SK-N-SH (cell line): Measurements from ENCODE around the gene BCL11A. TPM values are rescaled to one million over a fixed set of nuclear protein-coding genes. Genes with fewer than 3 reads are reported as not detected.

Source experiments
- CTCF ChIA-PET: fragments of 300-600, 350-600 bp; formaldehyde crosslinking; extraction: SDS; loops from one replicate; lab custom pipeline; 2021; lab: Yijun Ruan, JAX
- POLR2A ChIA-PET: fragments of 350-600 bp; sonication (Branson Sonifier 250); formaldehyde crosslinking; extraction: SDS; loops from one replicate; lab custom pipeline; 2020; ENCODE audit warnings: antibody characterized with exemption, inconsistent platforms; lab: Yijun Ruan, JAX
- DNase-seq: peaks from one replicate; pipeline ENCODE4 v3.0.0; 2012
- H2AFZ ChIP-seq: fragments of 200-600 bp; sonication (generic); 2 replicates; pipeline ENCODE4 v1.8.1; 2016; ENCODE audit warnings: antibody characterized with exemption, mild to moderate bottlenecking, low read depth
- H3F3A ChIP-seq: fragments of 200-600 bp; sonication (generic); replicated peaks from 2 replicates; pipeline ENCODE3; 2016; ENCODE audit warnings: antibody characterized with exemption, mild to moderate bottlenecking; ENCODE audit not compliant: insufficient read depth
- H3K27ac ChIP-seq, 2 experiments: fragments of 200-500 bp in 1 of 2; fragments of 200-600 bp in 1 of 2; sonication (Bioruptor generic) in 1 of 2; sonication (generic), shearing (Covaris generic) in 1 of 2; 2 replicates each; pipeline versions ENCODE4 v1.5.1 to v1.6.1; 2014 to 2016; ENCODE audit warnings: low read depth in 2 of 2, inconsistent platforms in 1 of 2, low read length in 1 of 2, mild to moderate bottlenecking in 1 of 2, mixed read lengths in 1 of 2
- H3K27me3 ChIP-seq: fragments of 200-600 bp; sonication (generic), shearing (Covaris generic); 2 replicates; pipeline ENCODE4 v1.6.1; 2016; ENCODE audit warnings: mixed run types; ENCODE audit not compliant: insufficient read depth
- H3K36me3 ChIP-seq, 2 experiments: fragments of 200-500 bp in 1 of 2; fragments of 200-600 bp in 1 of 2; sonication (Bioruptor generic) in 1 of 2; sonication (generic) in 1 of 2; replicated peaks in 1 of 2; 2 replicates each; pipeline versions ENCODE3 to v1.5.1; 2014 to 2016; ENCODE audit warnings: low read length in 1 of 2, mild to moderate bottlenecking in 1 of 2; ENCODE audit not compliant: insufficient read depth in 2 of 2, control insufficient read depth in 1 of 2
- H3K4me1 ChIP-seq, 2 experiments: fragments of 200-500 bp in 1 of 2; fragments of 200-600 bp in 1 of 2; sonication (Bioruptor generic) in 1 of 2; sonication (generic), shearing (Covaris generic) in 1 of 2; 2 replicates each; pipeline versions ENCODE4 v1.5.1 to v1.6.1; 2014 to 2016; ENCODE audit warnings: low read depth in 1 of 2, low read length in 1 of 2, mixed run types in 1 of 2; ENCODE audit not compliant: insufficient read depth in 2 of 2, control insufficient read depth in 1 of 2
- H3K4me2 ChIP-seq: fragments of 200-600 bp; sonication (generic), shearing (Covaris generic); 2 replicates; pipeline ENCODE4 v1.6.1; 2017; ENCODE audit warnings: mixed run types
- H3K4me3 ChIP-seq, 2 experiments: fragments of 200-500 bp in 1 of 2; fragments of 200-600 bp in 1 of 2; sonication (Bioruptor generic) in 1 of 2; sonication (generic), shearing (Covaris generic) in 1 of 2; 2 replicates each; pipeline versions ENCODE4 v1.5.1 to v1.8.1; 2014 to 2016; ENCODE audit warnings: low read depth in 2 of 2, inconsistent platforms in 1 of 2, low read length in 1 of 2, mild to moderate bottlenecking in 1 of 2, mixed read lengths in 1 of 2, moderate library complexity in 1 of 2
- H3K79me2 ChIP-seq: fragments of 200-600 bp; sonication (generic); 2 replicates; pipeline ENCODE4 v1.8.1; 2017; ENCODE audit warnings: mild to moderate bottlenecking; ENCODE audit not compliant: insufficient read depth
- H3K9ac ChIP-seq: fragments of 200-600 bp; sonication (generic); 2 replicates; pipeline ENCODE4 v1.6.1; 2017; ENCODE audit warnings: mixed run types
- H3K9me2 ChIP-seq: fragments of 200-600 bp; sonication (generic); 2 replicates; pipeline ENCODE4 v1.6.1; 2017; ENCODE audit warnings: mixed run types
- H3K9me3 ChIP-seq: fragments of 200-600 bp; sonication (generic); 2 replicates; pipeline ENCODE4 v1.6.1; 2017; ENCODE audit warnings: mixed run types, mild to moderate bottlenecking, moderate library complexity
- H4K20me1 ChIP-seq: fragments of 200-600 bp; sonication (generic); 2 replicates; pipeline ENCODE4 v1.6.1; 2017; ENCODE audit warnings: mild to moderate bottlenecking, mixed run types; ENCODE audit not compliant: insufficient read depth
- CTCF ChIP-seq: fragments of 200-600 bp; sonication (generic); IDR thresholded peaks from 2 replicates; pipeline ENCODE4 v1.6.1; 2017; ENCODE audit warnings: antibody characterized with exemption, mild to moderate bottlenecking, moderate library complexity
- EZH2phosphoT487 ChIP-seq: fragments of 200-600 bp; sonication (generic); IDR thresholded peaks from 2 replicates; pipeline ENCODE4 v1.6.1; 2017; ENCODE audit warnings: low read depth, mixed run types, mild to moderate bottlenecking, antibody characterized with exemption, moderate library complexity, borderline replicate concordance
- FOSL2 ChIP-seq: IDR thresholded peaks from 2 replicates; pipeline ENCODE4 v1.4.0; 2012; ENCODE audit warnings: low read depth, mild to moderate bottlenecking, moderate library complexity, borderline replicate concordance
- FOXJ3 ChIP-seq: sonication (generic); formaldehyde crosslinking; IDR thresholded peaks from 2 replicates; pipeline ENCODE4 v1.5.1; 2020; ENCODE audit warnings: mild to moderate bottlenecking, missing genetic modification reagents
- GABPA ChIP-seq: IDR thresholded peaks from 2 replicates; pipeline ENCODE4 v1.4.0; 2012; ENCODE audit warnings: low read depth, mild to moderate bottlenecking
- GATA2 ChIP-seq: sonication (generic); formaldehyde crosslinking; IDR thresholded peaks from 2 replicates; pipeline ENCODE4 v1.5.0; 2020; ENCODE audit warnings: mild to moderate bottlenecking, missing genetic modification reagents
- JUND ChIP-seq: IDR thresholded peaks from 2 replicates; pipeline ENCODE4 v1.4.0; 2012
- MXI1 ChIP-seq: IDR thresholded peaks from 2 replicates; pipeline ENCODE4 v1.6.1; 2012; ENCODE audit warnings: mild to moderate bottlenecking, low read depth, low read length, improper control_type of control experiment
- NFIC ChIP-seq: IDR thresholded peaks from 2 replicates; pipeline ENCODE4 v1.4.0; 2012; ENCODE audit warnings: borderline replicate concordance
- PBX3 ChIP-seq: IDR thresholded peaks from 2 replicates; pipeline ENCODE4; 2012
- REST ChIP-seq: IDR thresholded peaks from 2 replicates; pipeline ENCODE4 v1.6.1; 2012; ENCODE audit warnings: mild to moderate bottlenecking, low read depth, low read length, moderate library complexity
- RFX5 ChIP-seq: IDR thresholded peaks from 2 replicates; pipeline ENCODE4 v1.6.1; 2012; ENCODE audit warnings: mild to moderate bottlenecking, improper control_type of control experiment, low read length
- SIN3A ChIP-seq: IDR thresholded peaks from 2 replicates; pipeline ENCODE4 v1.6.1; 2012; ENCODE audit warnings: low read depth, mild to moderate bottlenecking, low read length, moderate library complexity, borderline replicate concordance
- SMC3 ChIP-seq: IDR thresholded peaks from 2 replicates; pipeline ENCODE4 v1.6.1; 2012; ENCODE audit warnings: low read depth, low read length, improper control_type of control experiment
- TAF1 ChIP-seq: IDR thresholded peaks from 2 replicates; pipeline ENCODE4 v1.6.1; 2012; ENCODE audit warnings: low read depth, mild to moderate bottlenecking, low read length, moderate library complexity, borderline replicate concordance
- TCF12 ChIP-seq: IDR thresholded peaks from 2 replicates; pipeline ENCODE4 v1.4.0; 2012
- TEAD4 ChIP-seq: IDR thresholded peaks from 2 replicates; pipeline ENCODE4 v1.4.0; 2012; ENCODE audit warnings: mild to moderate bottlenecking, borderline replicate concordance; ENCODE audit not compliant: insufficient read depth
- YY1 ChIP-seq: IDR thresholded peaks from 2 replicates; pipeline ENCODE4 v1.4.0; 2012; ENCODE audit warnings: low read depth, mild to moderate bottlenecking
- WGBS: methylation state at CpG from one replicate; pipeline ENCODE4 v1.1.6; 2017; ENCODE audit warnings: low lambda C conversion rate; 5-methylcytosine and 5-hydroxymethylcytosine counted together
- polyA plus RNA-seq, 3 experiments: library from polyadenylated mRNA; depleted of rRNA; stranded (reverse); fragments of >200 nt; gene quantifications; 2 replicates each; pipeline ENCODE4 v1.2.3, GENCODE V29; 2012
- TF ChIP-seq, protein P1 (sequence below): IDR thresholded peaks from 2 replicates; pipeline ENCODE4 v1.4.0; 2012; ENCODE audit warnings: low read depth, borderline replicate concordance
- TF ChIP-seq, protein P2 (sequence below): IDR thresholded peaks from 2 replicates; pipeline ENCODE4 v1.4.0; 2012; ENCODE audit warnings: low read depth
- TF ChIP-seq, protein P3 (sequence below): fragments of 150-350 bp; IDR thresholded peaks from 2 replicates; pipeline ENCODE4 v1.6.1; 2016; ENCODE audit warnings: mild to moderate bottlenecking, low read depth, low read length

The BCL11A gene
- polyA plus RNA-seq, 1 of the 3 experiments (the other 2 are of a cell fraction), result 1.9 TPM

GRCh38 chr2:60522462-60522861, 31.0 kb downstream of the BCL11A start:
- Histone ChIP-seq H2AFZ (no peak overlapping the region), H4K20me1 (no peaks in the 10 kb centered on the region), H3K79me2 (peaks cover 16% of the 10 kb centered on the region), H3K4me2 (no peak overlapping the region), H3K36me3 (no peaks in the 10 kb centered on the region), H3K9ac (no peak overlapping the region), H3K4me3 (no peak overlapping the region), H3K27me3 (no peaks in the 10 kb centered on the region), H3K9me3 (no peaks in the 10 kb centered on the region), H3K4me1 (peaks cover 0 to 5% of the 10 kb centered on the region in 2 experiments; a peak in 1 of 4 replicates), H3F3A (peaks cover 10% of the 10 kb centered on the region), H3K27ac (no peak overlapping the region), H3K9me2 (no peaks in the 10 kb centered on the region)
- ChIA-PET POLR2A (no interaction called here), CTCF (interaction anchor here (1.2 kb wide), 1 partner anchor 59 kb away, joined by 3 read pairs; no protein-coding TSS in a partner anchor)
- WGBS, result 72% methylated on average over 3 of the region's 3 CpGs
- TF ChIP-seq GATA2 (CRISPR knock-in tag) (no peak), CTCF (no peak), RFX5 (no peak), NFIC (no peak), YY1 (no peak), GABPA (no peak), SMC3 (no peak), SIN3A (no peak), MXI1 (no peak), EZH2phosphoT487 (no peak), TEAD4 (no peak)
- TF ChIP-seq, protein P1, sequence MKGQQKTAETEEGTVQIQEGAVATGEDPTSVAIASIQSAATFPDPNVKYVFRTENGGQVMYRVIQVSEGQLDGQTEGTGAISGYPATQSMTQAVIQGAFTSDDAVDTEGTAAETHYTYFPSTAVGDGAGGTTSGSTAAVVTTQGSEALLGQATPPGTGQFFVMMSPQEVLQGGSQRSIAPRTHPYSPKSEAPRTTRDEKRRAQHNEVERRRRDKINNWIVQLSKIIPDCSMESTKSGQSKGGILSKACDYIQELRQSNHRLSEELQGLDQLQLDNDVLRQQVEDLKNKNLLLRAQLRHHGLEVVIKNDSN, result no peak
- TF ChIP-seq, protein P2, sequence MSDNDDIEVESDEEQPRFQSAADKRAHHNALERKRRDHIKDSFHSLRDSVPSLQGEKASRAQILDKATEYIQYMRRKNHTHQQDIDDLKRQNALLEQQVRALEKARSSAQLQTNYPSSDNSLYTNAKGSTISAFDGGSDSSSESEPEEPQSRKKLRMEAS, result no peak
- DNase-seq, result no peak

- Histone ChIP-seq H2AFZ (no peak overlapping the region), H3F3A (peaks cover 18% of the 10 kb centered on the region), H3K4me2 (no peak overlapping the region), H3K9ac (no peak overlapping the region), H3K9me2 (no peaks in the 10 kb centered on the region), H4K20me1 (no peaks in the 10 kb centered on the region), H3K36me3 (no peaks in the 10 kb centered on the region), H3K9me3 (no peaks in the 10 kb centered on the region), H3K27ac (no peak overlapping the region), H3K4me3 (no peak overlapping the region), H3K27me3 (no peaks in the 10 kb centered on the region), H3K4me1 (peaks cover 0 to 9% of the 10 kb centered on the region in 2 experiments; a peak in 2 of 4 replicates), H3K79me2 (peaks cover 16% of the 10 kb centered on the region)
- 88% methylated on average over 5 of the region's 5 CpGs for WGBS
- no peak for DNase-seq
- POLR2A ChIA-PET, result no interaction called here
- CTCF ChIA-PET, result interaction anchor here (1.2 to 1.4 kb wide), 2 partner anchors 39 to 60 kb away, joined by 3 read pairs; no protein-coding TSS in a partner anchor
- TF ChIP-seq TAF1 (no peak), FOSL2 (no peak), PBX3 (no peak), REST (no peak), GATA2 (CRISPR knock-in tag) (no peak), JUND (no peak), SIN3A (no peak), TCF12 (no peak), FOXJ3 (CRISPR knock-in tag) (no peak)
- TF ChIP-seq, protein P3, sequence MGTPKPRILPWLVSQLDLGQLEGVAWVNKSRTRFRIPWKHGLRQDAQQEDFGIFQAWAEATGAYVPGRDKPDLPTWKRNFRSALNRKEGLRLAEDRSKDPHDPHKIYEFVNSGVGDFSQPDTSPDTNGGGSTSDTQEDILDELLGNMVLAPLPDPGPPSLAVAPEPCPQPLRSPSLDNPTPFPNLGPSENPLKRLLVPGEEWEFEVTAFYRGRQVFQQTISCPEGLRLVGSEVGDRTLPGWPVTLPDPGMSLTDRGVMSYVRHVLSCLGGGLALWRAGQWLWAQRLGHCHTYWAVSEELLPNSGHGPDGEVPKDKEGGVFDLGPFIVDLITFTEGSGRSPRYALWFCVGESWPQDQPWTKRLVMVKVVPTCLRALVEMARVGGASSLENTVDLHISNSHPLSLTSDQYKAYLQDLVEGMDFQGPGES, result no peak
Measured at GRCh38 chr2:60521626-60522025, 31.8 kb downstream of the BCL11A start.
